Mesothelial cell of epicardium (in vitro differentiated cells): Measurements from ENCODE around the gene MXD4. TPM values are rescaled to one million over a fixed set of nuclear protein-coding genes. Genes with fewer than 3 reads are reported as not detected.

Source experiments
- DNase-seq, 2 experiments: peaks; one replicate each; pipeline ENCODE4 v3.0.0; 2021; ENCODE audit warnings: low spot score in 2 of 2; ENCODE audit not compliant: unreplicated experiment in 2 of 2
- H3K27ac Mint-ChIP-seq: 2 replicates; pipeline ENCODE4 v1.8.0; 2021; ENCODE audit warnings: mixed read lengths
- H3K27me3 Mint-ChIP-seq: 2 replicates; pipeline ENCODE4 v1.8.0; 2021; ENCODE audit warnings: low read depth, mixed read lengths
- H3K36me3 Mint-ChIP-seq: 2 replicates; pipeline ENCODE4 v1.8.0; 2021; ENCODE audit warnings: mixed read lengths
- H3K4me1 Mint-ChIP-seq: 2 replicates; pipeline ENCODE4 v1.8.0; 2021; ENCODE audit warnings: mixed read lengths
- H3K4me3 Mint-ChIP-seq: 2 replicates; pipeline ENCODE4 v1.8.0; 2021; ENCODE audit warnings: mild to moderate bottlenecking, moderate library complexity, mixed read lengths
- H3K9me3 Mint-ChIP-seq: 2 replicates; pipeline ENCODE4 v1.8.0; 2021; ENCODE audit warnings: mixed read lengths
- total RNA-seq: library from RNA; stranded (reverse); gene quantifications from 3 replicates; pipeline ENCODE4 v1.2.1, GENCODE V29; 2021
- TF ChIP-seq, protein P1 (sequence below): fragments of 200-600 bp; sonication (generic); IDR thresholded peaks from one replicate; pipeline ENCODE4 v1.5.0; 2021; ENCODE audit warnings: antibody characterized with exemption; ENCODE audit not compliant: unreplicated experiment

MXD4 gene
- total RNA-seq, 1 donor from 2014 or later = 104 TPM

- Mint-ChIP-seq H3K9me3 (peaks cover 9% of the 10 kb centered on the region), H3K27me3 (peaks cover 9% of the 10 kb centered on the region), H3K4me1 (peaks cover 15% of the 10 kb centered on the region), H3K27ac (no peak overlapping the region), H3K36me3 (peaks cover 2% of the 10 kb centered on the region), H3K4me3 (no peak overlapping the region)
- TF ChIP-seq, protein P1, sequence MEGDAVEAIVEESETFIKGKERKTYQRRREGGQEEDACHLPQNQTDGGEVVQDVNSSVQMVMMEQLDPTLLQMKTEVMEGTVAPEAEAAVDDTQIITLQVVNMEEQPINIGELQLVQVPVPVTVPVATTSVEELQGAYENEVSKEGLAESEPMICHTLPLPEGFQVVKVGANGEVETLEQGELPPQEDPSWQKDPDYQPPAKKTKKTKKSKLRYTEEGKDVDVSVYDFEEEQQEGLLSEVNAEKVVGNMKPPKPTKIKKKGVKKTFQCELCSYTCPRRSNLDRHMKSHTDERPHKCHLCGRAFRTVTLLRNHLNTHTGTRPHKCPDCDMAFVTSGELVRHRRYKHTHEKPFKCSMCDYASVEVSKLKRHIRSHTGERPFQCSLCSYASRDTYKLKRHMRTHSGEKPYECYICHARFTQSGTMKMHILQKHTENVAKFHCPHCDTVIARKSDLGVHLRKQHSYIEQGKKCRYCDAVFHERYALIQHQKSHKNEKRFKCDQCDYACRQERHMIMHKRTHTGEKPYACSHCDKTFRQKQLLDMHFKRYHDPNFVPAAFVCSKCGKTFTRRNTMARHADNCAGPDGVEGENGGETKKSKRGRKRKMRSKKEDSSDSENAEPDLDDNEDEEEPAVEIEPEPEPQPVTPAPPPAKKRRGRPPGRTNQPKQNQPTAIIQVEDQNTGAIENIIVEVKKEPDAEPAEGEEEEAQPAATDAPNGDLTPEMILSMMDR = no peak
- peak in 1 of 2 experiments; percentile 30 for DNase-seq
These were observed 34.1 kb upstream of the MXD4 start for GRCh38 chr4:2295900-2296442.

DNA sequence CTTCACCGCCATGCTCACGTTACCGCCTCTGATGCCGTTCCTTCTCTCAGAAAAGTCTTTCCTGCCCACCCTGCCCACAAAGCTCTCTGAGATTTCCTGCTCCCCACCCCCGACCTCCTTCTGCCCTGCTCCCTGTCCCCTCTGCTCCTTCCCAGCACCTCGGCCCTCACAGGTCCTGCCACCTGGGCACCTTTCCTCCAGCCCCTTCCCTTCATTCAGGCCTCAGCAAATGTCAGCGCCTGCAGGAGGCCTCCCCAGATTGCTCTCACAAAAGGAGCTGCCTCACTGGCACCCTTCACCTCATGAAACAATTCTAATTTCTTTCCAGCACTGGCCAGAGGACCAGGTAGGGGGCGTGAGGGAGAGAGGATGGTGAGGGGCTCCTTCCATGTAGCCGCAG, 33.6 kb upstream of the MXD4 start:
- DNase-seq = peak in 1 of 2 experiments; percentile 34
- H3K36me3 Mint-ChIP-seq = peaks cover 2% of the 10 kb centered on the region
- TF ChIP-seq, protein P1 = no peak
- peaks cover 9% of the 10 kb centered on the region for H3K27me3 Mint-ChIP-seq
- H3K9me3 Mint-ChIP-seq = peaks cover 9% of the 10 kb centered on the region
- no peak overlapping the region for H3K4me3 Mint-ChIP-seq
- no peak overlapping the region for H3K27ac Mint-ChIP-seq
- peaks cover 18% of the 10 kb centered on the region for H3K4me1 Mint-ChIP-seq

GRCh38 chr4:2292646-2293108, 30.8 kb upstream of the MXD4 start:
- Mint-ChIP-seq H3K27me3 (peaks cover 3% of the 10 kb centered on the region), H3K4me3 (peak overlapping the region; percentile 37), H3K9me3 (peaks cover 9% of the 10 kb centered on the region), H3K27ac (peak overlapping the region; percentile 88), H3K36me3 (peaks cover 2% of the 10 kb centered on the region), H3K4me1 (peaks cover 19% of the 10 kb centered on the region)
- TF ChIP-seq, protein P1 = no peak
- DNase-seq = peak in 1 of 2 experiments; percentile 39

GRCh38 chr4:2291705-2292645, 30.1 kb upstream of the MXD4 start:
- TF ChIP-seq, protein P1 = no peak
- Mint-ChIP-seq H3K9me3 (peaks cover 9% of the 10 kb centered on the region), H3K27me3 (no peaks in the 10 kb centered on the region), H3K27ac (peak overlapping the region; percentile 88), H3K4me3 (peak overlapping the region; percentile 37), H3K36me3 (peaks cover 2% of the 10 kb centered on the region), H3K4me1 (peaks cover 24% of the 10 kb centered on the region)
- DNase-seq = peak in 1 of 2 experiments; percentile 36

DNA sequence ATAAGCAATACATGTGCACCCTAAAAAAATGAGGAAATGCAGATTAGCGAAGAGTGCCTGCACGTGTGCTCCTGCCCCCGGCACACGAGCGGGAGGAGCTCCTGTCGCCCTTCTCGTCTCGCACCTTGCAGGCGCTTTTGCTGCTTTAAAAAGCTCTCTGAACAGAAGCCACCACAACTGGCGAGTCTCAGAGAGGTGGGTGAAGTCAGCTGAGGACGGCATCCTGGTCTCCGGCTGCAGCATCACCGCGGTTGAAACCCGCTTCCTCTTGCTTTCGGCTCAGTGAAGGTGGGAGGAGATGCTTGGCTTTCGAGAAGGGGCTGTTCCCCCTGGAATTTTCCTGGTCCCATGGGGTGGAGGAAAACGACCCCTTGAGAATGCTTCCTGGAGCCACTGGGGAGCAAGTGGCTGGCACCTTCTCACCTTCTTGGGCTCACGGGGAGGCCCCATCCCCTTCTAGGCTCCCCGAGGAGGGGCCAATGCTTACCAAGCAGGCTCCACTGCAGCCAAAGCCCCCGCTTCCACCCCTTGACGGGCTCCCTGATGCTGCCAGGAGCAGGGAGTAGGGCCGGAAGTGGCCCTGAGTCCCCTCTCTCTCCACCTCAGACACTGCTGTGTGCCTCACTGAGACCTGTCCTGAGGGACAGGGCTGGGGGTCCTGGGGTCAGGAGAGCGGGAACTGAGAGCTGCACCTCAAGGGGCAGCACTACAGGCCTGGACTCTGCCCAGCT, 29.2 kb upstream of the MXD4 start:
- no peak overlapping the region for H3K4me3 Mint-ChIP-seq
- no peaks in the 10 kb centered on the region for H3K27me3 Mint-ChIP-seq
- H3K9me3 Mint-ChIP-seq = peaks cover 9% of the 10 kb centered on the region
- no peak overlapping the region for H3K27ac Mint-ChIP-seq
- peaks cover 2% of the 10 kb centered on the region for H3K36me3 Mint-ChIP-seq
- TF ChIP-seq, protein P1 = no peak
- peak in 1 of 2 experiments; percentile 39 for DNase-seq
- peaks cover 30% of the 10 kb centered on the region for H3K4me1 Mint-ChIP-seq
